GM20000 (cell line): Measurements from ENCODE around the gene TMEM184B.

Experiments used
- DNase-seq: peaks from one replicate; pipeline ENCODE4 v3.0.0; 2012; ENCODE audit warnings: low spot score
- TF ChIP-seq, protein P1 (sequence below): IDR thresholded peaks from 2 replicates; pipeline ENCODE4 v1.5.1; 2012; ENCODE audit warnings: mild to moderate bottlenecking, control low read depth; ENCODE audit errors: extremely low read depth, missing control alignments

The TMEM184B gene

DNA sequence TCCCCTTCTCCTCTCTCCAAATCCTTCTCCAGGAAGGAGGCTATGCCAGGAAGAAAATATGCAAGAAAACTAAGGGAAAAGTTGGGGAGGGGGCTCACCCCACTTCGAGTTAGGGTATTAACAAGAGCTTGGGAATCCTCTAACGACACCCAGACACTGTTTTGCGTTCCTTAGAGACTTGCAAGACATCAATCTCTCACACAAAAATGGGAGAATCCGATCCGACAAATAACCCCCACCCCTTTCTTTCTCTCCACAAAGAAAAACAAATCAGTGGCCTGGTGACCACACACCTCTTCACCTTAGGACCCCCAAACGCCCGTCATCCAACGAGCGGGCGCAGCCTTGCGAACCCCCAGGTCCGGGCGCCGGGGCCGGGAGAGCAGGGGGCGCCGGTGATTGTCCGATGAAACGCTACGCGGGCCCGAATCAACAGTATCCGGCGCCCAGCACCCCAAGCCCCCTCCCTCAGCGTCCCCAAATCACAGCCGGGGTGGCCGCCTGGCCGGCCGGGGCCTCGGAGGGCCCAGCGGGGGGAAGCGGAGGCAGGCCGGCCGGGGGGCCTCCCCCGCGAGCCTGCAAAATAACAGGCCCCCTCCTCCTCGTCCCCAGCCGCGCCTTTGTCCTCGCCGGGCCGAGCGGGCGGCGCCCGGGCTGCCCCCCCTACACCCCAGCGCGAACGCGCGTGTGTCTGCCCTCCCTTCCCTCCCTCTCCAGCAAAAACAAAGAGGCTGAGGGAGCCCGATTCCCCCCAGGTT lies 43.7 kb upstream of the TMEM184B start:
- DNase-seq: peak; percentile 83
- TF ChIP-seq, protein P1, sequence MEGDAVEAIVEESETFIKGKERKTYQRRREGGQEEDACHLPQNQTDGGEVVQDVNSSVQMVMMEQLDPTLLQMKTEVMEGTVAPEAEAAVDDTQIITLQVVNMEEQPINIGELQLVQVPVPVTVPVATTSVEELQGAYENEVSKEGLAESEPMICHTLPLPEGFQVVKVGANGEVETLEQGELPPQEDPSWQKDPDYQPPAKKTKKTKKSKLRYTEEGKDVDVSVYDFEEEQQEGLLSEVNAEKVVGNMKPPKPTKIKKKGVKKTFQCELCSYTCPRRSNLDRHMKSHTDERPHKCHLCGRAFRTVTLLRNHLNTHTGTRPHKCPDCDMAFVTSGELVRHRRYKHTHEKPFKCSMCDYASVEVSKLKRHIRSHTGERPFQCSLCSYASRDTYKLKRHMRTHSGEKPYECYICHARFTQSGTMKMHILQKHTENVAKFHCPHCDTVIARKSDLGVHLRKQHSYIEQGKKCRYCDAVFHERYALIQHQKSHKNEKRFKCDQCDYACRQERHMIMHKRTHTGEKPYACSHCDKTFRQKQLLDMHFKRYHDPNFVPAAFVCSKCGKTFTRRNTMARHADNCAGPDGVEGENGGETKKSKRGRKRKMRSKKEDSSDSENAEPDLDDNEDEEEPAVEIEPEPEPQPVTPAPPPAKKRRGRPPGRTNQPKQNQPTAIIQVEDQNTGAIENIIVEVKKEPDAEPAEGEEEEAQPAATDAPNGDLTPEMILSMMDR: no peak

DNA sequence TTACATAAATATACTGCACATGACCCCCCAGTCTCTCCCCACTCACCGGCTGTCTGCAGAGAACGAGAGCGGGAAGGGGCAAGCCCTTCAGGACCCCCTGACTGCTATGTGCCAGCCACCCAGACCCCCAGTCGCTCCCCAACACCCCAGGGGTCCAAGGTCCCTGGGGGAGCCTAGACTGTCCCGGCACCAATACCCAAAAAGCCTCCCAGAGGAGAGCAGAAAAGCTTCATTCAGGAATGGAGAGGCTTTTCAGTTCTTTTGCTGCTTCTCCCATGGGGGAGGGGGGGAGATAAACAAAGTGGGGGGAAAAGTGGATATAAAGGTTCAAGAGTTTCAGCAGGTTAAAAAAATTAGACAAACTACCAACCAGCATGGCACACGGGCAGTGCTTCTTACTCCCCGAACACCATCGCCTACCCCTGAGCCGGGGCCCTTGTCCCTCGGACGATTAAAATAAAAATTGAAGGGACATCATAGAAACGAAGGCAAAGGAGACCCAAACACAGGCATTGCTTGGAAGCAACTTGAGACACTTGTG lies 43.1 kb upstream of the TMEM184B start:
- TF ChIP-seq, protein P1: no peak
- DNase-seq: peak; percentile 58

GRCh38 chr22:38314933-38315822 lies 42.4 kb upstream of the TMEM184B start:
- TF ChIP-seq, protein P1: no peak
- DNase-seq: no peak

- TF ChIP-seq, protein P1: no peak
- DNase-seq: no peak
These were observed 41.5 kb upstream of the TMEM184B start for GRCh38 chr22:38314051-38314932.

GRCh38 chr22:38313384-38313955 lies 40.7 kb upstream of the TMEM184B start:
- DNase-seq: no peak

DNA sequence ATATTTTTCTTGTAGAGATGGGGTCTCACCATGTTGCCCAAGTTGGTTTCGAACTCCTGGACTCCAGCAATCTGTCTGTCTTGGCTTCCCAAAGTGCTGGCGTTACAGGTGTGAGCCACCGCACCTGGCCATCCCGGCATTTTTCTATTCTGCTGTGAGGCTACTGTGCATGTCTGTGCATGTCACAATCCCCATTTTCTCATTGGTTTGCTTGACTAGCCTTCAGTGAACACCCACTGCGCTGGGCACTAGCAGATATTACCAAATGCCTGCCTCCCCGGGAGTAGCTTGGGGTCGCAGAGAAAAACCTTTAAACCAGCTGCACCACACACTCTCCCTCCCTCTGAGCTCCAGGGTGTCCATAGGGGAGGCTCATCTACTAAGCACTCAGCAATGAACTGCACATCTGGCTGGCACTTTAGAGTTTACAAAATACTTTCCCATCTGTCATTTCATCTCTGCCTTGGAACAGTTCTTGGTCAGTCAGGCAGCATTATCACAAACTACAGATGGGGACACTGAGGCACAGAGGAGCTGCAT lies 39.5 kb upstream of the TMEM184B start:
- DNase-seq: no peak
- TF ChIP-seq, protein P1: no peak

More at GRCh38 chr22:38313384-38313955, 40.7 kb upstream of the TMEM184B start:
- TF ChIP-seq, protein P1: no peak
